ENCODE measurements around the gene PATZ1. TPM values are rescaled to one million over a fixed set of nuclear protein-coding genes. Genes with fewer than 3 reads are reported as not detected.
"Not testable (repeated sequence)": the region's sequence is repeated elsewhere in the genome, so short reads cannot be mapped to it uniquely, and the experiment has no call there.

PATZ1 gene
- total RNA-seq, 4 donors from 2014 or later = 27.1 to 33.5 (median 31.3) TPM

GRCh38 chr22:31350410-31350863, 4.3 kb upstream of the PATZ1 start:
- H3K36me3 ChIP-seq = no peaks in the 10 kb centered on the region
- H3K4me1 ChIP-seq = peaks cover 0 to 10% (median 4%) of the 10 kb centered on the region in 4 donors
- TF ChIP-seq POLR2A (IDR thresholded peaks at IDR 0.05) (no peak), EP300 (IDR thresholded peaks at IDR 0.05) (no peak)
- TF ChIP-seq, protein P1, sequence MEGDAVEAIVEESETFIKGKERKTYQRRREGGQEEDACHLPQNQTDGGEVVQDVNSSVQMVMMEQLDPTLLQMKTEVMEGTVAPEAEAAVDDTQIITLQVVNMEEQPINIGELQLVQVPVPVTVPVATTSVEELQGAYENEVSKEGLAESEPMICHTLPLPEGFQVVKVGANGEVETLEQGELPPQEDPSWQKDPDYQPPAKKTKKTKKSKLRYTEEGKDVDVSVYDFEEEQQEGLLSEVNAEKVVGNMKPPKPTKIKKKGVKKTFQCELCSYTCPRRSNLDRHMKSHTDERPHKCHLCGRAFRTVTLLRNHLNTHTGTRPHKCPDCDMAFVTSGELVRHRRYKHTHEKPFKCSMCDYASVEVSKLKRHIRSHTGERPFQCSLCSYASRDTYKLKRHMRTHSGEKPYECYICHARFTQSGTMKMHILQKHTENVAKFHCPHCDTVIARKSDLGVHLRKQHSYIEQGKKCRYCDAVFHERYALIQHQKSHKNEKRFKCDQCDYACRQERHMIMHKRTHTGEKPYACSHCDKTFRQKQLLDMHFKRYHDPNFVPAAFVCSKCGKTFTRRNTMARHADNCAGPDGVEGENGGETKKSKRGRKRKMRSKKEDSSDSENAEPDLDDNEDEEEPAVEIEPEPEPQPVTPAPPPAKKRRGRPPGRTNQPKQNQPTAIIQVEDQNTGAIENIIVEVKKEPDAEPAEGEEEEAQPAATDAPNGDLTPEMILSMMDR (IDR thresholded peaks at IDR 0.05) = no peak
- no peak overlapping the region for H3K27ac ChIP-seq
- no peak for DNase-seq (ENCODE audit: low spot score in 2 of 2)
- H3K4me3 ChIP-seq = no peak overlapping the region
- H3K27me3 ChIP-seq = no peaks in the 10 kb centered on the region
- H3K9me3 ChIP-seq = no peaks in the 10 kb centered on the region
- WGBS, 2 donors = 58 to 65% methylated on average over 8 of the region's 8 CpGs

DNA sequence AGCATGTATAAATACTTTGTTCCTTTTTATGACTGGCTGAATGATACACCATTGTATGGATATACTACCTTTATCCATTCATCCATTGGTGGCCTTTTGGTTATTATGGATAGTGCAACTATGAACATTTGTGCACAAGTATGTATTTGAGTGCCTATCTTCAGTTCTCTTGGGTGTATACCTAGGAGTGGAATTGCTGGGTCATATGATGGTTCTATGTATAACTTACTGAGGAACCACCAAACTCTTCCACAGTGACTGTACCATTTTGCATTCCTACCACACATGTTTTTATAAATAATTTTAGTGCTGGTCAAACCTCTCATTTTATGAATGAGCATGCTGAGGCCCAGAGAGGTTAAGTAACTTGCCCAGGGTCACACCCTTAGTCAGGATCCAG, 3.8 kb upstream of the PATZ1 start:
- no peak for DNase-seq (ENCODE audit: low spot score in 2 of 2)

DNA sequence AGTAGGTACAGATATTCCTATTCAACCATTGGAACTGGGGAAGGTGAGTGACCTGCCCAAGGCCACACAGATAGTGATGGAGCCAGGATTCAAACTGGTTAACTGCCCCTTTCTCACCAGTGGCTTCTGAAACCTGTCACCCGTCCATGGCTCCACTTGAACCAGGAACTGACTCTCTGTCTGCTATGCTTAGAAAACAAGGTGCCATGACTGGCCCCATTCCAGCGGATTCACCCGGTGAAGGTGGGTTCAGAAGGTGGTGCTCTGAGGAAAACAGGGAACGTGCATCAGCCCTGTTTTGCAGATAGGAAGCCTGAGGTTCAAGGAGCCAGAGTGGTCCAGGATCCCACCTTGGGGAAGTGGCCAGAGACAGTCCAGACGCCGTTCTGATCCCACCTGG, 2.6 kb upstream of the PATZ1 start:
- 93% methylated on average over 6 of the region's 6 CpGs for WGBS, 2 donors
- no peaks in the 10 kb centered on the region for H3K9me3 ChIP-seq
- no peak overlapping the region for H3K27ac ChIP-seq
- H3K4me3 ChIP-seq = no peak overlapping the region
- no peak for DNase-seq (ENCODE audit: low spot score in 2 of 2)
- peaks cover 4 to 27% (median 18%) of the 10 kb centered on the region in 4 donors for H3K4me1 ChIP-seq
- no peaks in the 10 kb centered on the region for H3K27me3 ChIP-seq
- no peaks in the 10 kb centered on the region for H3K36me3 ChIP-seq
- TF ChIP-seq, protein P1 (IDR thresholded peaks at IDR 0.05) = no peak
- TF ChIP-seq POLR2A (IDR thresholded peaks at IDR 0.05) (no peak), EP300 (IDR thresholded peaks at IDR 0.05) (no peak)

More for the DNA sequence above, 3.8 kb upstream of the PATZ1 start:
- H3K4me3 ChIP-seq = no peak overlapping the region
- no peak overlapping the region for H3K27ac ChIP-seq
- H3K36me3 ChIP-seq = no peaks in the 10 kb centered on the region
- H3K4me1 ChIP-seq = peaks cover 0 to 15% (median 6%) of the 10 kb centered on the region in 4 donors
- H3K27me3 ChIP-seq = no peaks in the 10 kb centered on the region
- H3K9me3 ChIP-seq = no peaks in the 10 kb centered on the region
- TF ChIP-seq EP300 (IDR thresholded peaks at IDR 0.05) = no peak
- TF ChIP-seq, protein P1 (IDR thresholded peaks at IDR 0.05) = no peak
- no peak for TF ChIP-seq POLR2A (IDR thresholded peaks at IDR 0.05)

DNA sequence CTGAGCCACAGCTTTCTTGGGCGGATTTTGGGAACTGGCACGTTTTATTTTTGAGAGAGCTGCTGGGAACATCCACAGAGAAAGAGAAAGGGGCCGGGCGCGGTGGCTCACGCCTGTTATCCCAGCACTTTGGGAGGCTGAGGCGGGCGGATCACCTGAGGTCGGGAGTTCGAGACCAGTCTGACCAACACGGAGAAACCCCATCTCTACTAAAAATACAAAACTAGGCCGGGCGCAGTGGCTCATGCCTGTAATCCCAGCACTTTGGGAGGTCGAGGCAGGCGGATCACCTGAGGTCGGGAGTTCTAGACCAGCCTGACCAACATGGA, 1.8 kb upstream of the PATZ1 start:
- not testable (repeated sequence) for H3K36me3 ChIP-seq; H3K27me3 ChIP-seq; DNase-seq (ENCODE audit: low spot score in 2 of 2); H3K9me3 ChIP-seq
- WGBS, 2 donors = 83 to 85% methylated on average over 16 of the region's 16 CpGs
- Histone ChIP-seq H3K27ac (peak overlapping the region; percentile 81 to 90 (median 87)), H3K4me3 (peak overlapping the region; percentile 52 to 92 (median 80)), H3K4me1 (peaks cover 4 to 34% (median 26%) of the 10 kb centered on the region in 4 donors)

DNA sequence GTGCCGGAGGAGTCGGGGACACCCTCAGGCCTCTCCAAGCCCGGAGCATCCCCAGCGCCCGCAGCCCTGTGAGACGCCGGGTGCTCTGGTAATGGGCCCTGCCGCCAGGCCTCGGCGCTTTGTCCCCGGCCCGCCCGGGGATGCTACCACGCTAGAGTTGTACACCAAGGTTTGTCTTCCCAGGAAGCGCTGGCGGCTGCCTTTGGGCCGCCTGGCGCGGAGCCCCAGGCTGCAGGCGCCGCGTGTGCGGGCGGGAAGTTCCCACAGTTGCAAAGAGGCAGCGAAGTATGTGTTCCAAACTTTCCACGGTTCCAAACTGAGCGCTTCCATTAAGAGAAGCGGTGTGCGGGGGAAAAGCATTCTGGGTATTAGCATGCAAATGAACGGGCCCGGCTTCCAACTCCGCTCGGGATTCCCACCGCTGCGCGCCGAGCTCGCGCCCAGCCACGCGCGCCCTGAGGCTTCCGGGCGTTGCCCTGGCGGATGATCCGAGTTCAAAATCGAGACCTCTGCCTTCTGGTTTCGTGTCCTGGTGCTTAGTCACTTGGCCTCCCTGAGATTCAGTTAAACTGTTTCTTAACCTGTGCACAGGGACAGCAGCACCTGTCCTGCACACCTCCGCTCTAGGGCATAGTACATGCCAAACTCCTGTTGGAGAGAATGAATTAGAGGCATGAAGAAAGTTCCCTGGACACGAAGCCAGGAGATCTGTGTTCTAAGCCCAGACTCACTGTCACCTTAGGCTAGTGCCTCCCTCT, 1.3 kb upstream of the PATZ1 start:
- peak; percentile 31 to 55 for DNase-seq (ENCODE audit: low spot score in 2 of 2)
- H3K27ac ChIP-seq = peak overlapping the region; percentile 81 to 90 (median 87)
- H3K9me3 ChIP-seq = no peaks in the 10 kb centered on the region
- peak overlapping the region; percentile 52 to 92 (median 80) for H3K4me3 ChIP-seq
- 1% methylated on average over 42 to 47 of the region's 50 CpGs for WGBS, 2 donors
- no peaks in the 10 kb centered on the region for H3K27me3 ChIP-seq
- H3K4me1 ChIP-seq = peaks cover 4 to 40% (median 30%) of the 10 kb centered on the region in 4 donors
- H3K36me3 ChIP-seq = peaks cover 0 to 5% (median 0%) of the 10 kb centered on the region in 3 donors
- TF ChIP-seq, protein P1 (IDR thresholded peaks at IDR 0.05) = no peak
- peak in 1 of 2 donors; percentile 24 for TF ChIP-seq POLR2A (IDR thresholded peaks at IDR 0.05)
- peak in 1 of 2 donors; percentile 46 for TF ChIP-seq EP300 (IDR thresholded peaks at IDR 0.05)

All from tibial nerve (tissue), 4 donors.